ENCODE data around the gene OAF.
"Not testable (repeated sequence)": the region's sequence is repeated elsewhere in the genome, so short reads cannot be mapped to it uniquely, and the experiment has no call there.

OAF gene

DNA sequence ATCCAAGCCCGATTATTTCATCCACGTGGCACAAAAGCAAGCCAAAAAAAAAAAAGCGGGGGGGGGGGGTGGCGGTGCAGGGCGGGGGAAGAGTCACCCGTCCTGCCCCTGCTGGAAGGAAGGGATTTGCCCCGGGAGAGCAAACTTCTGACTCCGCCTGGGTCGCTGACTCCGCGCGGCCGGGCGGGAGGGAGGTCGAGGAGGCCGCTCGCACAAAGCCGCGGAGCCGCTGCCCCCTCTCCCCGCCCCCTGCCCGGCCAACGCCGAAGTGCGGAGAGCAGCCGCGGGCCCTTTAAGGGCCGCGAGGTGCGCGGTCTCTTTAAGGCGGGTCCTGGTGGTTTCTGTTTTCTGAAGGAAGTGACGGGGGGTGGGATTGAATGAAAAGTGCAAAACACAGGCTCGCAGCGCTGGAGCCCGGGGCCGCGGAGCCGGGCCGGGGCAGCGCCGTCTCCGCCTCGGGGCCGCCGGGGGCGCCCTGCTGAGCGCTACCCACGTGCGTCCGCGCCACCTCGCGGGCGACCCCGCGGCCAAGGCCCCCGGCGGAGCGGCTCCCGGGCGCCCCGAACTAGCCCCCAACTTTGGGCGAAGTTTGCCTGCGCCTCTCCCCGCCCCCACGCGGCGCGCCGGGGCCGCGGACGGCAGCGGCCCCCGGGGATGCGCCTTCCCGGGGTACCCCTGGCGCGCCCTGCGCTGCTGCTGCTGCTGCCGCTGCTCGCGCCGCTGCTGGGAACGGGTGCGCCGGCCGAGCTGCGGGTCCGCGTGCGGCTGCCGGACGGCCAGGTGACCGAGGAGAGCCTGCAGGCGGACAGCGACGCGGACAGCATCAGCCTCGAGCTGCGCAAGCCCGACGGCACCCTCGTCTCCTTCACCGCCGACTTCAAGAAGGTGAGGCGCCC is at the start of gene OAF:
OAF (plus strand) TSS at position 407 of the 896 bp plus-strand sequence; CDS start at position 655, 248 bp downstream.
- DNase-seq (ENCODE audit: extremely low read depth in 1 of 2, low read depth in 1 of 2), result peak in 1 of 2 donors; percentile 24

DNA sequence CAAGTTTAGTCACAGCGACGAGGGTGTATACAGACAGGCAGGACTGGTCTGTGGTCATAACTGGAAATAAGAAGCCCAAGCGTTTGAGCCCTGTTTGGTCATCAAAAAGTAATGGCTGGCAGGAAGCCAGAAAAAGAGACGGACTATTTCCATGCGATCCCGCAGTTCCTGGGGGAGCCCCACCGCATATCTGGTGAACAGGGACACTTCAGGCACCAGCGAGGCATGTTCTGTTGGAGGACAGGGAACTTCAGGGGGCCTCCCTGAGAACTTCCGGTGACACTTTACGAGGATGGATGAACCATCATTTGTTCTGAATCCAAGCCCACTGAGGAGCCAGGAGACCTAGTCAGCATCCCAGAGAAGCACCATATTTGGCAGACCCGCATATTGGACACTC is 43.2 kb upstream of the OAF start:
- no peak for DNase-seq (ENCODE audit: extremely low read depth in 1 of 2, low read depth in 1 of 2)

DNA sequence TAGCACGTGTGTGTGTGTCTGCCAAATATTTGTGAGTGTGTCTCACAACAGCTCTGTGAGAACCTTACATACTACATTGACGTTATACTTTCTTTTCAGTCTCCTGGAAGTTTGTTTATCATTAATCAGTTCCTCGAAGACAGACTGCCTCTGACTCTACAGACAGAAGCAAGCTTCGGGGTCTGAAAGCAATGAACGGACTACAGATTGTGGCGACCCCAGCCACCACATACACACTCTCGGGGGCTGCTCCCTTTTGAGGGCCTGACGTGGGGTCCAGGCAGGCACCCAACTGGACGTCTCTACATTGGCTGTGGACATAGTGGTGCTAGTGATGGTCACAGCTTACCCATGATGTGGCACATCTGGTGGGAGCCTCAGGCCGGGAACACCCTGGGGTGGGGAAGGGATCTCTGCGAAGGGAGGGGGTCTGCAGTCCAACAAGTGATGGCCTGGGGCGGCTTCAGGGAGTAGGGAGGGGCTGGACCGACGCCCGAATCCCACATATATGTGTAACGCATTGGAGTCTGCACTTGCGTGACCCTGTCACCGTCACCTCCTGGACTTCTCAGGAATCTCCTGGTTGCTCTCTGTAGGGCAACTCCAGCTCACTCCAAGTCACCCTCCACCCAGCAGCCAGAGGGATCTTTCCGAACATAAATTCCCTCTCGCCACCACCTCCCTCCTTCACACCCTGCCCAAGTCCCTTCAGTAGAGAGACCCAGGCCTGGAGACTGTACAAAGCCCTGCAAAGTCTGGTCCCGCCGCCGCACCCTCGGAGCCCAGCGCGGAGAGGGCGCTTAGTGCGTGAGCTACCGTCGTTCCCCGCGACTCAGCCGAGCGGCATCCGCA is 42.5 kb upstream of the OAF start:
- DNase-seq (ENCODE audit: extremely low read depth in 1 of 2, low read depth in 1 of 2), result no peak

DNA sequence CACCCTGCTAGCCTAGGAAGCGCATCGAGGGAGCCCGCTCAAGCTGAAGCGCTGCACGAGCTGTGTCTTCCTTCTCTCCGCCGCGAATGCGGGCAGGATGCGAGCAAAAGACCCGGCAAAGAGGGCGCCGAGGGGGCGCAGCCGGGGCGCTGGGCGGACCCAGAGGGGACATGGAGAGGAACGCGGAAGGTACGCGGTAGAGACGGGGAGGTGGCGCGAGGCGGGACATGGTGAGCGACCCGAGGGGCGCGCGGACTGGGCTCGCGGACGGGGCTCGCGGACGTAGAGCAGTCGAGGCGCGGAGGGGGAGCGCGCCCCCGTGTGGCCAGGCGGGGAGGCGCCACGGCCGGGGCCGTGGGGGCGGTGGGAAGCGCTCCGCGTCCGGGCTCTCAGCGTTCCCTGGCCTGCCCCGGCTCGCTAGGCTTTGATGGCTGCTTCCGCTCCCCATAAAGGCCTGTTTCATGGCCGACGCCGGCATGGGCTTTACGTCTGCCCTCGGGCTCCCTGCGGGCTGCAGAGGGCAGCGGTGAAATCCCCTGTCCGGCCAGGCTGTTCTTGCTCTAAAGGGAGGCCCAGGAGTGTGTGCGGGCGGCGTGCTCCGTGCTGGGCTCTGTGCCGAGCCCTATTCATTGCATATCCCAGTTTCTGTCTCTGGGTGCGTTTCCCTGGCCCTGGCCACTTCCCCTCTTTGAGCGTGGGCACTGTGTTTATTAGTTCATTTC is 41.7 kb upstream of the OAF start:
- peak in 1 of 2 donors; percentile 39 for DNase-seq (ENCODE audit: extremely low read depth in 1 of 2, low read depth in 1 of 2)

DNA sequence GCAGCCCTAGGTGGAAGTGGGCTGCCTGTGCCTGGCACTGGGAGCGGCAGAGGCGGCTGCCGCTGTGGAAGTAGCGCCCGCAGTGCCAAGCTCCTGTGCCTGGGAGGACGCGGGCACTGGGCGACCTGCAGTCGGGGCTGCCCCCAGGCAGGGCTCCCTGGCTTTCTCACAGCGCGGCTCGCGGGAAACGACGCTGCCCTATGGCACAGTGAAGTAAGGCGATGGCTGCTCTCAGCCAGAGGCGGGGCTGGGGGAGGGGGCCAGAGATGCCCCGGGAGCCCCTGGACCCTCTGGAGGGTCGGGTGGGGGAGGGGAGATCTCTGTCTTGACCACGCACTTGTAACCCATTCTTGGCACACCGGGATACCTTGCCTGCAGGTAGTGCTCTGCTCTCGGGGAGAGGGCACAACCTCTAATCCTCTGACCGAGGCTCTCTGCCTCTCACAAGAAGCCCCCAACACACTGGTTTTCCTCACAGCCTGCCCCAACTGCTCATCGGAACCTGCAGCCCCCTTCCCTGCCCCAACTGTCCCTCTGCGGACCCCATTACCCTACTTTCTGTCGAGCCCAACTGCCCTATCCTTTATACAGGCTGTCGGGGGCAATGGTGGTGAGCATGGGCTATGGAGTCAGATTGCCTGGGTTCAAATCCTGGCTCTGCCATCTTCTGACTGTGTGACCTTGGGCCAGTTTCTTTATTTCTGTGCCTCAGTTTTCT is 40.7 kb upstream of the OAF start:
- no peak for DNase-seq (ENCODE audit: extremely low read depth in 1 of 2, low read depth in 1 of 2)

DNA sequence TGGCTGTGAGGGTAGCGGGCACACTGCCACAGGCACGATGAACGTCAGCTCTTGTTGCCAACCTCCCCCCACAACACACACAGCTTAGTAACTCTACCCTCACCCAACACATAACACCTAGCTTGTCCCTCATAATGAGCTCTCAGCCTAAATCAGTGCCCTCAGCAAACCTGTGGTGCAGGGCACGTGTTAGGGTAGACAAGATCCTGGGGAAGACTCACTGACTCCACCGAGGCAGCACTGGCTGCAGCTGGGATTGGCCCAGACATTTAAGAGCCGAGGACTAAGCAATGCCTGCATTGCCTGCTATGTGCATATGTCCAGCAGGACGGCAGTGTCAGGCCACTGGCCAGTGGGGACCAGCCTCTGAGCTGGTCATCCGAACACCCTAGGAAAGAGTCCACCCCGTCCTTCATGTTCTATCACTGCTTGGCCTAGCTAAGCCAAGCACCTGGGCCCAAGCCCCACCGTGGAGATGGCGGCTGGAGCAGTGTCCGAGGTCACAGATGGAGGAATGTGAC is 40.0 kb upstream of the OAF start:
- no peak for DNase-seq (ENCODE audit: extremely low read depth in 1 of 2, low read depth in 1 of 2)

DNA sequence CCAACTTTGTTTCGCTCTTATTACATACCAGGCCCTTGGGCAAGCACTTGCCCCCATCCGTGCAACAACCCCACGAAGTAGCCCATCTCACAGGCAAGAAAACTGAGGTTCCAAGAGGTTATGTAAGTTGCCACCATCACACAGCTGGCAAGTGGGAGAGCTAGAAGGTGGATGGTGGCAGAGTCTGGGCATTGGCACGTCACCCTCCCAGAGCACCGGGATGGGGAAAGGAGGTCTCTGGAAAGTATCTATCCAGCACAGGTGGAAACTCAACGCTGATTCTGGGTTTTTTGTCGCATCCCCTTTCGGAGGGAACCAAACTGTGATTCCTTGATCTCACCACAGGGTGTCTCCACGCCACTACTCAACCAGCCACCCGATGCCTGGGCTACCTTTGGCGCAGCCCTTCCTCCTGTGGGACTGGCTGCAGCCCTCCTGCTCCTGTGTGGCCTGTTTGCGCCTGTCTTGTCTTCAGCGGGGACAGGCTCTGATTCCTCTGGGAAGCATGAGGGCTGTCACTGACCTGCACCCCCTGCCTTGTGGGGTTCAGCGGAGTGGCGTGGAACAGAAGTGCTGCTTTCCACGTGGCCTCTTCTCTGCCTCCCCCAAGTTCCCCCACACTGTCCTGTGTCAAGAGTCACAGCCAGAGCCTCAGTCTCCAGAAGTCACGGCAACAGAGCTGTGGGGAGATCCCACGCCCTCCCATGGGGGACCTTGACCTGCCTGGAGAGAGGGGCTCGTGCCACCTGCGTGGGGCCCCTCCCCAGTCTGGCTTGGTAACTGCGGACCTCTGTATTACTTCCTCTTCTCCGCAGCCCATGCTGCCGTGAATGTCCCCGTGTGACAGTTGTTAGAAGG is 38.5 kb upstream of the OAF start:
- DNase-seq (ENCODE audit: extremely low read depth in 1 of 2, low read depth in 1 of 2), result peak in 1 of 2 donors; percentile 14

DNA sequence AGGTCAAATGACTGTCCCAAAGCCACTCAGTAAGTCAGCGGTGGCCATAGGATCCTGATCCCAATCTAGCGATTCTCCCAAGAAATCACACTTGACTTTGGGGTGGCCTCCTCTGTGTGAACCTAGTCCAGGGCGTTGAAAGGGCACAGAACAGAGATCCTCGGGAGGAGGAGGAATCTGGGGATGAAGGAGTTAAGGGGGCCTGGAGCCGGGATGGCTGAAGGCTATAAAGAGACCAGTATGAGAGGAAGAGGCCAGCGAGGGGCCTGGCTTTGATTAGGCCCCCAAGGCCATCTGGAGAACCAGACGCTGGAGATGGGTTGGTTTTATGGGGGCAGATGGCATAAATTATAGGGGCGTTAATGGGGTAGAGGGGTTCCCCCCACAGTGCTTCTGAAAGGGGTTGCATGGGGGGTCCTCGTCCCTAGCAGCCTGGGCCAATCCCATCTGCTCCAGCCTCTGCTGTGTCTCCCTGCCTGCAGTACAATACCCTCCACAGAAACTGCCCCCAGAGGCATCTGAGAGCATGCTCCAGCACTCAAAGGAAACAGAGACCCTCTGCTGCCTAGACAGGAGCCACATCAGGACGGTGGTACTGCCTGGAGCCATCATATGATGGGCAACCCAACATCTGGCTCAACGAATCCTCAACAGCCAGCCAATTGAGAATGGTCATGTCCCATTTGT is 37.7 kb upstream of the OAF start:
- DNase-seq (ENCODE audit: extremely low read depth in 1 of 2, low read depth in 1 of 2), result no peak

DNA sequence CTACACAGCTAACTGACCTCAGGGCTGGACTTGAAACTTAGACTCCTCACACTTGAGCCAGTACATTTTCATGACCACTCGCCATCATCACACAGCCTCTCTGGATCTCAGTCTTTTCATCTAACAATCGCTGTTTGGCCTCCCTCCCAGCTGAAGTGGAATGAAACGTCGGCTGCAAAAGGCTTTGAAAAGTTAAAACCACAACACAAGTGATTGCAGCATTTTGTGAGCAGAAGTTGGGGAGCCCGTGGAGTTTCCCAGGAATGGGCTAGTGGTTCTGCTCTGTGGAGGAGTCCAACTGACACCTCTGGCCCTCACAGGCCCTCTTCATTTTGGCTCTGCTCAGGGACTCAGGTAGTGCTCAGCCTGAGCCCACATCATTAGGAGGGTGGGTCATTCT is 37.0 kb upstream of the OAF start:
- DNase-seq (ENCODE audit: extremely low read depth in 1 of 2, low read depth in 1 of 2), result no peak

DNA sequence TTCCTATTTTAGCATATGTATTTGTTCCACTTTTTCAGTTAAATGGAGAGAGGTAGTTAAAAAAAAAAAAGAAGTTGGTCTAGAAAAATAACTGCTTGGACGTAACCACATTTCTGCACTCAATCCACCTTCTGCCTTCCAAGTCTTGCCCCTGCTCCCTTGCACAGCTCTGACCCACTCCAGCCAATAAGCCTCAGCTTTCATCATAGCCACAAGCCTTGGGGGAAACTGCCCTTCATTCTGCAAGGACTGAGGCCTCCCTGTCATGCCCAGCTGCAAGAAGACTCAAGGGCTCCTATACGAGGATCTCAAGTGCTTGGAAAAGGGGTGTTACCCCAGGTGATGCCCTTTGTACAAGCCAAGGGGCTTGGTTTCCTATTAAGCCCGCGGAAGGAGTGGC is 36.0 kb upstream of the OAF start:
- no peak for DNase-seq (ENCODE audit: extremely low read depth in 1 of 2, low read depth in 1 of 2)

DNA sequence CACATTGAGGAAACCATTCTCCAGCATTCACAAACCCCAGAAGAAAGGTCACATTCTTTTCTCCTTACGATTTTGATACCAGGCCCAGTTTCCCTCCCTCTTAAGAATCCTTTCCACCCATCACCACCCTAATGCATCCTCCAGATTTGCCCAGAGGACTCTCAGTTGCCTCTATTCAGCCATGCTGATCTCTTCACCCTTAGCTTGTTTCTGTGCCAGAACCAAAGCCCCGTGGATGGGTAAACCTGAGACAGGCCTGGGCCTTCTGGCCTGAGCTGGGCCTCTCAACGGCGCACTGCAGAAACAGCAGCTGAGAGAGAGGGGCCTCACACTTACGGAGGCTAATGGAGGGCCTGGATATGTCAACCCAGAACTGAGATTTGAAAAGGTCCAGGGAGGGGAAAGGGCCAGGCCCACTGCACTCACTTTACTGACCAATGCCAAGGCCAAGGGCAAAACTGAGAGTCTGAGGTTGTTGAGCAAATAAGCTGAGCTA is 32.2 kb upstream of the OAF start:
- no peak for DNase-seq (ENCODE audit: extremely low read depth in 1 of 2, low read depth in 1 of 2)

DNA sequence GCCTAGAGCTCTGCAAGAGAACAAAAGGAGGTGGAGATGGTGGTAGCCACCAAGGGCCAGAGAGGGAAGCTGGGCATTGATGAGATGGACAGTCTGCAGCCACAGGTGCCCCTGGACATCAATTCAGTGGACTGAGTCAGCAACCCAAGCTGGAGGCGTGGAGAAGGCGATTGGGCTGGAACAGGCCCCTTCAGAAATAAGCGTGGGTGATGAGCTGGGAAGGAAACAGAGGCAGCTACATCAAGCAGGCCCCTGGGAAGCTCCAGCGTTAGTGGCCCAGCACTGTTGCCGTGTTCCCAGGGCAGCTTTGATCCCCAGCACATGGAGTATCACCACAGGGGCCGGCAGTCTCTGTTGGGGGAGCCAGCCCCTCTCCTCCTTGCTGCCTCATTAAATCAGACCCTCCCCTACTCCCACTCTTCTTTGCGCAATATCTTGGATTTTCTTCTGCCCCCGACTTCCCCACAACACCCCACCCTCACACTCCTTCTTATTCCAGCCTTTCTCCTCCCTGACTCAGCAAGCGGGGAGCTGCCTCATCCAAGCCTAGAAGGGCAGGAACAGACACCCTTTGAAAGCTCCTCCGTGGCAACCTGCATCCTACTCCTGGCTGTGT is 31.7 kb upstream of the OAF start:
- no peak for DNase-seq (ENCODE audit: extremely low read depth in 1 of 2, low read depth in 1 of 2)

DNA sequence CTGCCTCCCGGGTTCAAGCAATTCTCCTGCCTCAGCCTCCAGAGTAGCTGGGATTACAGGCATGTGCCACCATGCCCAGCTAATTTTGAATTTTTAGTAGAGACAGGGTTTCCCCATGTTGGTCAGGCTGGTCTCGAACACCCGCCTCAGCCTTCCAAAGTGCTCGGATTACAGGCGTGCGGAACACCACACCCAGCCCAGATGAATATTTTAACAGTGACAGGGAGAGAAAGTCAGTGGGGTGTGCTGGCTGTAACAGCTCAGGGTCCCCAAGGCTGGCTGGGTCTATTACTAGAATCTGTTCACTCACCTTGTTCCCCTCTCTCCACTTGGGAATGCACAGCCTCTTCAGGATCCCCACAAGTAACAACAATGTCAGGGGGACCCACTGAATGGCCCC is 30.8 kb upstream of the OAF start:
- not testable (repeated sequence) for DNase-seq (ENCODE audit: extremely low read depth in 1 of 2, low read depth in 1 of 2)

DNA sequence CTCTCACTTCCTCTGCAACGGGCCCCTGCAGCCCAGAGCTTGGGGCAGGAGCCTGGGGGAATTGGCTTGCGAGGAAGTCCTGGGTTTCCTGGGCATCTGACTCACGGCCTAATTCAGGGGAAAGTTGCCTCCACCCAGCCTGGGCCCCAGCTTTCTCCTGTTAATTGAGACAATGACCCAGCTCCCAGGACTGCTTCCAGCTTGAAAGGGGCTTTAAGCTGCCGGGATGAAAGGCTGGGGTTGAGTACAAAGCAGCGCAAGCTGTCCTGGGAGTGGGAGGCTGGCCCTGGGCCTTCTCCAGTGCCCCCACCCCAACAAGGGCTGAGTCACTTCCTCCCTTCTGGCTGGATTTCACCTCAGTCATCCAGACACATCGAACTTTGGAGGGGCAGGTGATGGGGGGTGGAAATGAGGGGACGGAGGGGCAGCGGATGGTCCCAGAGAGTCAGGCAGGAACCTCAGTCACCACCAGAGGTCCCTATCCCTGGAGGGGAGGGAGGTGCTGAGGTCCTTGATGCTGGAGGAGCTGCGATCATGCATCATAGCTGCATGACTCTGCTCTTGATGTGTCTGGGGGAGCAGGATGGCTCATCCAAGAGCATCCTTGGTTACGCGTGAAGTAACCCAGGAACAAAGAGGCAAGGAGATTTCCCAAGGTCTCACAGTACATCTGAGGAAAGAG is 30.1 kb upstream of the OAF start:
- DNase-seq (ENCODE audit: extremely low read depth in 1 of 2, low read depth in 1 of 2), result no peak

DNA sequence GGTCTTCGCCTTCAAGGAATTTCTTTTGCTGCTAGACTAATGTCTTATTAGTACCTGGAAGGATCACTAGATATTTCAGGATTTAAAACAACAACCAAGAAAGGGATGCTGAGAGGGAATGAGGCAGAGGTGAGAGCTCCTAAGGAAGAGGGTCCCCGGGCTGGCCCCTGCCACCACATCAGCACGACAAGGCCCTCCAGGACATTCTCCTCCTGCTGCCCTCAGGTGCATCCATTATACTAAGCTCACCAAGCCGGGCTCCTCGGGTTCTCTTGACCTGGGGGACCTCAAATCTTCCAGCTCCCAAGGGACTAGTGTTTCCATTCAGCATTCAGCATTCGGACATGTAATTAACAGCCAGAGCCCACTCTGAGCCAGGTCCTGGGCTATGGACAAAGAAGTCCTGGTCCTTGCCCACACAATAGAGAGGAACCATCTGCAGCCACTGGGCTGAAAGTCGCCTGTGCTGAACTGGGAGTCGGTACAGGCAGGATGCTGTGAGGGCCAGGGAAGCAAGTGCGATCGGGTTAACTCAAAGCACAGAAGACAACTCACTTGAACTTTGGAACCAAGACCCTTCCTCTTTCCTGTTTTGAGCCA is 29.4 kb upstream of the OAF start:
- DNase-seq (ENCODE audit: extremely low read depth in 1 of 2, low read depth in 1 of 2), result no peak

DNA sequence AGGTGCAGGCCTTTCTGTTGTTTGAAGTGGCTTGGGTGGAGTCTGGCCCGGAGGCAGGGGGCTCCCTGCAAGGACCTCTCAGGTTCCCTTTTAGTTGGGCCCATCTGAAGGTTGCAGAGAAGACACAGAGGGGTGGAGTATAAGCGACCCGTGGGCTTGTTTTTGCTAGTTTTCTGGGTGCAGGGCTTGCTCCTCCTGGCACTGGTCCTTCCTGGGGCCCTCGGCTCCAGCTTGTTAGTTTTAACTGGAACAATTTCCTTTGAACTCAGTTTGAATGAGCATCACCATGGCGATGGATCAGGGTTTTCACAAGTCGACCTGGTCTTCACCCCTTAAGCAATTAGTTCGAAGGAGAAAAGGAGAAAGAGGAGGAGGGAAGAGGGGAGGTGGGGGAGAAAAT is 28.5 kb upstream of the OAF start:
- DNase-seq (ENCODE audit: extremely low read depth in 1 of 2, low read depth in 1 of 2), result no peak

DNA sequence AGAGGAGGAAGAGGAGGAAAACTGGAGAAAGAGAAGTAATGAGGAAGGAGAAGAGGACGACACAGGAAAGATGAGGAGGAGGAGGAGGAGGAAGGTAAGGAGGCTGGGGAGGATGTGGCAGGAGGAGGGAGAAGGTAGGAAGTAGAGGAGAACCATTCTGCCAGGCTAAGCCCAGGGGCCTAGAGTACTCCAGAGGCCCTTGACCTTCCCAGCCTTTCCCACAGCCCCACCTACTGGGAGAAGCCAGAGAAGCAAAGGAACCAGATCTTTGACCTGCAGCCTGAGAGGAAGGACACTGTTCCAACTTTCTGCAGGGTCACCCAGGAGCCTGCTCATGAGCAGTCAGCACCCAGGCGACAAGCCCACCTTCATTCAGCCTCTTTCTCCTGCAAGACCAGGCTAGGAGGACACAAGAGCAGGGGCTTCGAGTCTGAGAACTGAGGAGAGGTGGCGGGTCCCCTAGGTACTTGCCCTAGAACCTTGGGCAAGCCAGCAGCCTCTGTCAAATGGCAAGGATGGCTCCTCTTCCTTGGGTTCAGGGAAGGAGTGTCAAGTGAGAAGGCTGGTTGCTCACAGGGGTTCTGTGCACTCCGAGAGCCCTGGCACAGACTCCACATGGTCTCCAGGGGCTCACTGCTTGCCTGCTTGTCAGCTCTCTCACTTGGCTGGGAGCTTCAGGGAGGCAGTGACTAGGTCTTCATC is 27.9 kb upstream of the OAF start:
- DNase-seq (ENCODE audit: extremely low read depth in 1 of 2, low read depth in 1 of 2), result no peak

All from activated CD8-positive, alpha-beta memory T cell treated with anti-CD3 and anti-CD28 coated beads for 1 hour (primary cell).